Mucosa of rectum (tissue), 2 donors: ENCODE data around the gene EML4.

ENCODE experiments used
- H3K27ac ChIP-seq, 2 donors: one replicate each; pipeline ENCODE4 v1.7.0; 2013; ENCODE audit warnings: inconsistent platforms in 2 of 2, low read depth in 2 of 2, low read length in 2 of 2
- H3K27me3 ChIP-seq, 2 donors: one replicate each; pipeline ENCODE4 v1.7.0; 2013; ENCODE audit warnings: low read length in 2 of 2; ENCODE audit not compliant: control insufficient read depth in 2 of 2, insufficient read depth in 2 of 2
- H3K36me3 ChIP-seq, 2 donors: one replicate each; pipeline ENCODE4 v1.7.0; 2013; ENCODE audit warnings: low read length in 2 of 2; ENCODE audit not compliant: control insufficient read depth in 2 of 2, insufficient read depth in 2 of 2
- H3K4me1 ChIP-seq, 2 donors: one replicate each; pipeline ENCODE4 v1.7.0; 2013; ENCODE audit warnings: low read length in 2 of 2, mild to moderate bottlenecking in 1 of 2; ENCODE audit not compliant: control insufficient read depth in 2 of 2, insufficient read depth in 2 of 2
- H3K4me3 ChIP-seq, 2 donors: one replicate each; pipeline ENCODE4 v1.7.0; 2013; ENCODE audit warnings: low read length in 2 of 2
- H3K9ac ChIP-seq, 2 donors: one replicate each; pipeline ENCODE4 v1.7.0; 2013; ENCODE audit warnings: low read length in 2 of 2, low read depth in 1 of 2, mild to moderate bottlenecking in 1 of 2
- H3K9me3 ChIP-seq, 2 donors: one replicate each; pipeline ENCODE4 v1.7.0; 2013; ENCODE audit warnings: low read length in 2 of 2; ENCODE audit not compliant: control insufficient read depth in 2 of 2
- donor health status: healthy.
- donor health status: Normal muscosa, but diverticular disease.

Gene EML4

DNA sequence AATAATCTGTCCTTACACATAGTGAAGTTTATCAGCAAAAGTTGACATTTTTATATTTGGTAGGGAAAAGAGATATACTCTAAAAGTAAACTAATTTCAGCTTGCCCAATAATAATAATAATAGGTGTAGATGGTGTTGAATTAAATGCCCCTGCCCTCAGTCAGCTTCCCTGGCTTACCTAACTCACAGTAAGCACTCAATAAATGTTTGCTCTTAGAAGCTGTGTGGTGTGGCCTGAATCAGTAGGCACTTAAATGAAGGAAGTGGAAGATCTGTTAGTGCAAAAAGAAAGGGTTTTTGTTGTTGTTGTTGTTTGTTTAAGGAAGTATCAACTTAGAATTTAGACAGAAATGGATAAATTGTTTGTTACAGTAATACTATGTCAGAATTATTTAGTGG lies 36.2 kb downstream of the EML4 start:
- Histone ChIP-seq H3K4me3 (no peak overlapping the region), H3K27me3 (no peaks in the 10 kb centered on the region), H3K36me3 (peaks cover 0 to 2% of the 10 kb centered on the region in 2 donors), H3K9me3 (no peaks in the 10 kb centered on the region), H3K9ac (no peak overlapping the region), H3K4me1 (no peaks in the 10 kb centered on the region), H3K27ac (no peak overlapping the region)

DNA sequence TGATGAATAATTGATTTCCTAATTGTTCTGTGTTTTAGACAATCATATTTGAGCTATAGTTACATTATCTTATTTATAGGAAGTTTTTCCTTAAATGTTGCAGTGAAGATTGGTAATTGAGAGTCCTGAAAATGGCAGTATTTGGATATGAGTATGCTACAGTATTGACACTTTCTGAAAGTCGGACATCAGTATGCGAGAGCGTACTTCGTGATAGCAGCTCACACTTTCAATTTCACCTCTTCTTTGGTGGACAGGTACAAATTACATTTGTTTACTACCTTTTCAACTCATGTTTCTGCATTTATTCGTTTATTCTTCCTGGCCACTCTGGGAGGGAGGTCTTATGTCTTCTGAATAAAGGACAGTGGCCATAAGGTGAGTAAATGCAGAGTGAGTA lies 38.7 kb downstream of the EML4 start:
- Histone ChIP-seq H3K27ac (no peak overlapping the region), H3K27me3 (no peaks in the 10 kb centered on the region), H3K9ac (no peak overlapping the region), H3K36me3 (peaks cover 0 to 3% of the 10 kb centered on the region in 2 donors), H3K4me1 (no peaks in the 10 kb centered on the region), H3K4me3 (no peak overlapping the region), H3K9me3 (no peaks in the 10 kb centered on the region)

DNA sequence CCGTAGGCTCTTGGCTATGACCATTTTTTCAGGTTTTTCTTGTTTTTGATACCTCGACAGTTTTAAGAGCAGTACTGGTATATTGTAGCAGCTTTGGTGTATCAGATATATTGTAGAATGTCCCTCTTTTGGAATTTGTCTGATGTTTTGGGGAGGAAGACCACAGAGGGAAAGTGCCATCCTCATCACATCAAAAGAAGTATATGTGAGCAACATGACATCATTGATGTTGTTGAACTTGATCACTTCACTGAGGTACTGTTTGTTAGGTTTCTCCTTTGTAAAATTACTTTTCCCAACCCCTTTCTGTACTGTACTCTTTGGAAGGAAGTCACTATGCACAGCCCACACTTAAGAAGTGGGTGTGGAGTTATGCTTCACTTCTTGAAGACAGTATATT lies 41.0 kb downstream of the EML4 start:
- H3K4me1 ChIP-seq, result no peaks in the 10 kb centered on the region
- no peak overlapping the region for H3K9ac ChIP-seq
- H3K4me3 ChIP-seq, result no peak overlapping the region
- H3K27ac ChIP-seq, result no peak overlapping the region
- H3K27me3 ChIP-seq, result no peaks in the 10 kb centered on the region
- no peaks in the 10 kb centered on the region for H3K9me3 ChIP-seq
- peaks cover 0 to 3% of the 10 kb centered on the region in 2 donors for H3K36me3 ChIP-seq

DNA sequence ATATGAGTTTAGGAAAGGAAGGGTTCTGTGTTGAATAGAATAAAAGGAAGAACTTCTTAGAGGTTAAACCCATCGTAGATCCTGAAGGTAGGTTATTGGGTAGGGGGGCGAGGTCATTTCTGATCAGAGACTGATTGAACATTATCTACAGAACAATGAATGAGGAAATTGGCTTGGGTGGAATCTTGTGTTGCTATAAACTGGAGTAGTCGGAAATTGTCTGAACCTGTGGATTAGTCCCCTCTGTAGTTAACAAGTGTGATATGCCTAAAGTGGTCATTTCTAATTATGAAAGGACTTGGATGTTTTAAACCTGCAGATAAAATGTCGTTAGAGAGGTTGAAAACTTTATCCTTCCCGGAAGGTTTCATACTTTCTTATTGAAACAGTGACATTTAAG lies 42.1 kb downstream of the EML4 start:
- Histone ChIP-seq H3K9ac (no peak overlapping the region), H3K27ac (no peak overlapping the region), H3K4me3 (no peak overlapping the region), H3K36me3 (peaks cover 0 to 3% of the 10 kb centered on the region in 2 donors), H3K27me3 (no peaks in the 10 kb centered on the region), H3K4me1 (no peaks in the 10 kb centered on the region), H3K9me3 (no peaks in the 10 kb centered on the region)

DNA sequence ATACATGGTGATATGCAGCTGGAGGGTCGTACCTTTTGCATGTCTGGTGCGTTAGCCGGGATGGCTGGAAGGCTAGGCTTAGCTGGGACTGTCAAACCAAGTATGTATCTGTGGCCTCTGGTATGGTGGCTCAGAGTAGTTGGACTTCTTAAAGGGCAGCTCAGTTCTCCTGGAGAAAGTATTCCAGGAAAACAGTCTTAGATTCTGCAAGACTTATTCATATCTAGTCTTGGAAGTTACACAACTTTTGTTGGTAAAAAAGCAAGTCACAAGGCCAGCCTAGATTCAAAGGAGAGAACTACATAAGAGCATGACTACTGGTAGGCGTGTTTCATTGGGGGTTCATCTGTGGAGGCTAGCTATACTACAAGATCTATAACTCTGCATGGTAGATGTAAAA lies 45.5 kb downstream of the EML4 start:
- Histone ChIP-seq H3K9me3 (no peaks in the 10 kb centered on the region), H3K27me3 (no peaks in the 10 kb centered on the region), H3K36me3 (peaks cover 0 to 3% of the 10 kb centered on the region in 2 donors), H3K27ac (no peak overlapping the region), H3K4me1 (no peaks in the 10 kb centered on the region), H3K9ac (no peak overlapping the region), H3K4me3 (no peak overlapping the region)

DNA sequence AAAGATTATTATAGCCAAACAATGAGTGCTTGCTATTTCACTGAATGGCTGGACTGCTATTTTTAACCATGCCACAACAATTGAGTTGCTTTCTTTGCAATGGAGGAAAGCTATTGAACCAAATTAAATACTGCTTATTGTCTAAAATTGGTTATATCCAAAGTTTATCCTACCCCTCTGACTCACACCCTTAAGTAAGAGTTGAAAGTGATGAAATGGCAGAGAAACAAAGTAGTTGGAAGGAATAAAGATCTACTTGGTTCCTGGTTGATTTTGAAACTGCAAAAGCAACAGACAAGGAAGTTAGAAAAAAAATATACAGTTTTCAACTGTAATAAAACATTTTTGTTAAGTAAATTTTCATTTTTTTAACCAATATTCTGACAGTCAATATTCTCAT lies 47.5 kb downstream of the EML4 start:
- Histone ChIP-seq H3K4me1 (no peaks in the 10 kb centered on the region), H3K9me3 (no peaks in the 10 kb centered on the region), H3K27me3 (no peaks in the 10 kb centered on the region), H3K4me3 (no peak overlapping the region), H3K36me3 (no peaks in the 10 kb centered on the region), H3K27ac (no peak overlapping the region), H3K9ac (no peak overlapping the region)

DNA sequence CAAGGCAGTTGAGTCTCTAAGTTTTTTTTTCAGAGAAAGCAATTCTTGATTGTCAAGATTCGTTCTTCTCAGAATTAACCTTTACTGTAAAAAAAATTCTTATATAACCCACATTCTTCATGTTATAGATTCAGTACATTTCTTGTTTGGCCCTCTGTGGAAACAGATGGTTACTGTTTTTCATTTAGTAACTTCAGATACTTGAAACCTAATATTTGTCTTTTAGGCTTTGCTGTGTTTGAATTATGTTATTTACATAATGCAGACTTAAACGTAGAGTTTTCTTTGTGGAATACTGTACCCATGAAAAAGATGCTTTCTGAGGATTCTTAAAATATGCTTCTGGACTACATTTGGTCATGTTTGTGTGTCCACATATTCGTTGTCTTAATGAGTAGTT lies 48.2 kb downstream of the EML4 start:
- H3K36me3 ChIP-seq, result no peaks in the 10 kb centered on the region
- no peak overlapping the region for H3K27ac ChIP-seq
- H3K9ac ChIP-seq, result no peak overlapping the region
- no peaks in the 10 kb centered on the region for H3K9me3 ChIP-seq
- H3K27me3 ChIP-seq, result no peaks in the 10 kb centered on the region
- no peak overlapping the region for H3K4me3 ChIP-seq
- no peaks in the 10 kb centered on the region for H3K4me1 ChIP-seq

DNA sequence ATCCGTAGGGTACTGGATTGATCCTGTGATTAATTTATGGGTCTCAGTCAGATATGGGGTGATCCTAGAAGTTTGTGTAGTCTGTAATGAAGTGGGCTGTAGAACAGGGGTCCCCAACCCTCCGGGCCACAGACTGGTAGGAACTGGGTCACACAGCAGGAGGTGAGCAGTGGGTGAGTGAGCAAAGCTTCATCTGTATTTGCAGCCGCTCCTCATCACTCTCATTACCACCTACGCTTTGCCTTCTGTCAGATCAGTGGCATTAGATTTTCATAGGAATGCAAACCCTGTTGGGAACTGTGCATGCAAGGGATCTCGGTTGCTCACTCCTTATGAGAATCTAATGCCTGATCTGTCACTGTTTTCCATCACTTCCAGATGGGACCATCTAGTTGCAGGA lies 48.8 kb downstream of the EML4 start:
- H3K27me3 ChIP-seq, result no peaks in the 10 kb centered on the region
- no peaks in the 10 kb centered on the region for H3K36me3 ChIP-seq
- no peak overlapping the region for H3K27ac ChIP-seq
- no peaks in the 10 kb centered on the region for H3K9me3 ChIP-seq
- no peak overlapping the region for H3K4me3 ChIP-seq
- H3K9ac ChIP-seq, result no peak overlapping the region
- peaks cover 0 to under 1% of the 10 kb centered on the region in 2 donors for H3K4me1 ChIP-seq

DNA sequence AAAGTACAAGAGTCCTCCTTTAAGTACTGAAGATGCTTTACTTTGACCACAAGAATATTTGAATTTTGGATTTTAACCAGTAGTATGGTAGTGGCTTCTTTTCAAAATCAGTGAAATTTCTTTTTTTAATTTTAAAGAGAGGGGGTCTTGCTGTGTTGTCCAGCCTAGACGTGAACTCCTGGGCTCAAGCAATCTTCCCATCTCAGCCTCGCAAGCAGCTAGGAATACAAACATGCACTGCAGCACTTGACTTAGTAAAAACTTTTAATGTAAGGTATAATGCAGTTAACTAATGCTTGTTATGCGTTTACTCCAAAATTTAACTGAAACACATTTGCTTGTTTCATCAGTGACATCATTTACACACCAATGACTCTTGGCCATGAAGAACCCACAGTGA lies 49.6 kb downstream of the EML4 start:
- H3K4me3 ChIP-seq, result no peak overlapping the region
- H3K27me3 ChIP-seq, result no peaks in the 10 kb centered on the region
- no peak overlapping the region for H3K9ac ChIP-seq
- no peaks in the 10 kb centered on the region for H3K9me3 ChIP-seq
- H3K4me1 ChIP-seq, result peaks cover 4 to 7% of the 10 kb centered on the region in 2 donors
- no peak overlapping the region for H3K27ac ChIP-seq
- no peaks in the 10 kb centered on the region for H3K36me3 ChIP-seq

DNA sequence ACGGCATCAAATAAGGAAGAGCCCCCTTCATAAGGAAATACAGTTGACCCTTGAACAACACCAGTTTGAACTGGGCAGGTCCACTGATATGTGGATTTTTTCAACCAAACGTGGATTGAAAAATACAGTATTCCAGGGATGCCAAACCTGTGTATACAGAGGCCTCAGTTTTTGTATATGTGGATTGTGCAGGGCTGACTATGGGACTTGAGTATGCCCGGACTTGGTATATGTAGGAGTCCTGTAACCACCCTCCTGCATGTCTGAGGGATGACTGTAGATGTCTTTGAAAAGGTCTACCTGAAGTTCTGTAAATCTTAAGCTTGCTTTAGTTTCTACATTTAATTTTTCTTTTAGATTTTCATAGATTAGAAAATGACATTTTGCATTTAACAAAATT lies 50.0 kb downstream of the EML4 start:
- Histone ChIP-seq H3K27me3 (no peaks in the 10 kb centered on the region), H3K27ac (no peak overlapping the region)

DNA sequence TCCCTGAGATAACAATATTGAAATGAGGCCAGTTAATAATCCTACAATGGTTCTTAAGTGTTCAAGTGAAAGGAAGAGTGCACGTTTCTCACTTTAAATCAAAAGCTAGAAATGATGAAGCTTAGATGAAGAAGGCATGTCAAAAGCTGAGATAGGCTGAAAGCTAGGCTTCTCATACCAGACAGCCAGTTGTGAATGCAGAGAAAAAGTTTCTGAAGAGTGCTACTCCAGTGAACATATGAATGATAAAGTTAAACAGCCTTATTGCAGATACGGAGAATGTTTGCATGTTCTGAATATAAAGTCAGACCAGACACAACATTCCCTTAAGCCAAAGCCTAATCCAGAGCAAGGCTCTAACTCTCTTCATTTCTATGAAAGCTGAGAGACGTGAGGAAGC lies 51.4 kb downstream of the EML4 start:
- no peak overlapping the region for H3K4me3 ChIP-seq
- H3K27me3 ChIP-seq, result no peaks in the 10 kb centered on the region
- no peak overlapping the region for H3K9ac ChIP-seq
- no peaks in the 10 kb centered on the region for H3K9me3 ChIP-seq
- no peaks in the 10 kb centered on the region for H3K36me3 ChIP-seq
- H3K4me1 ChIP-seq, result peaks cover 11 to 16% of the 10 kb centered on the region in 2 donors
- no peak overlapping the region for H3K27ac ChIP-seq

More for the DNA sequence above, 50.0 kb downstream of the EML4 start:
- no peaks in the 10 kb centered on the region for H3K36me3 ChIP-seq
- no peak overlapping the region for H3K4me3 ChIP-seq
- H3K9ac ChIP-seq, result no peak overlapping the region
- peaks cover 6 to 11% of the 10 kb centered on the region in 2 donors for H3K4me1 ChIP-seq
- no peaks in the 10 kb centered on the region for H3K9me3 ChIP-seq
